HepG2 (cell line): ENCODE results near the gene HDAC4. TPM values are rescaled to one million over a fixed set of nuclear protein-coding genes. Genes with fewer than 3 reads are reported as not detected.

Experiments used
- ATAC-seq: fragments of 200-7000 bp; cut with Tn5 transposase; 3 replicates; pipeline ENCODE4 v1.9.1; 2020; ENCODE audit warnings: mild to moderate bottlenecking, moderate library complexity
- BruUV-seq: library from RNA; stranded (reverse); fragments of 400-500 nt; replicated peaks from 2 replicates; lab custom pipeline; 2021; lab: Mats Ljungman, UMichigan
- CTCF ChIA-PET: fragments of 300-600 bp; formaldehyde crosslinking; extraction: SDS; loops from one replicate; lab custom pipeline; 2021; ENCODE audit warnings: low total read pairs, inconsistent platforms, low intra/inter-chr PET ratio; lab: Yijun Ruan, JAX
- POLR2A ChIA-PET: fragments of 350-600 bp; sonication (Branson Sonifier 250); formaldehyde crosslinking; loops from one replicate; lab custom pipeline; 2020; ENCODE audit warnings: antibody characterized with exemption, inconsistent platforms; lab: Yijun Ruan, JAX
- DNase-seq: peaks from one replicate; pipeline ENCODE4 v3.0.0-alpha.2; 2015; ENCODE audit warnings: low spot score
- FAIRE-seq: peaks from 3 replicates; lab custom pipeline; 2011; peaks lifted over from hg19 to GRCh38; lab: Jason Lieb, UNC
- H2AFZ ChIP-seq: one replicate; pipeline ENCODE4 v1.6.1; 2011; ENCODE audit warnings: low read length, inconsistent platforms
- H3K27ac ChIP-seq: fragments of 300-600 bp; 3 replicates; pipeline ENCODE4 v1.8.0; 2011; ENCODE audit warnings: mixed run types, mild to moderate bottlenecking, mixed read lengths, low read length, inconsistent platforms; ENCODE audit not compliant: insufficient read depth; ENCODE audit errors: extremely low read length
- H3K27me3 ChIP-seq, 2 experiments: fragments of 200-600 bp in 1 of 2; 2 replicates in 1 of 2; 3 replicates in 1 of 2; pipeline versions ENCODE4 v1.6.0 to v1.8.0; 2011; ENCODE audit warnings: low read length in 2 of 2, mild to moderate bottlenecking in 2 of 2, moderate library complexity in 2 of 2, inconsistent platforms in 1 of 2; ENCODE audit not compliant: insufficient read depth in 2 of 2, control insufficient read depth in 1 of 2
- H3K36me3 ChIP-seq, 2 experiments: fragments of 200-600 bp in 1 of 2; replicated peaks in 1 of 2; 2 replicates in 1 of 2; 3 replicates in 1 of 2; pipeline versions ENCODE4 v1.5.1 to v1.8.0; 2011; ENCODE audit warnings: low read length in 2 of 2, inconsistent platforms in 1 of 2; ENCODE audit not compliant: insufficient read depth in 2 of 2, control insufficient read depth in 1 of 2
- H3K4me1 ChIP-seq: 2 replicates; pipeline ENCODE4 v1.5.1; 2012; ENCODE audit warnings: low read length, inconsistent platforms; ENCODE audit not compliant: insufficient read depth
- H3K4me2 ChIP-seq: 2 replicates; pipeline ENCODE4 v1.6.0; 2011; ENCODE audit warnings: low read depth, low read length, inconsistent platforms
- H3K4me3 ChIP-seq, 3 experiments: fragments of 200-600 bp in 1 of 3; sonication (generic), shearing (Covaris generic) in 1 of 3; replicated peaks in 1 of 3; 2 replicates each; pipeline ENCODE4 v1.5.1; 2011 to 2016; ENCODE audit warnings: low read length in 3 of 3, inconsistent platforms in 2 of 3, low read depth in 2 of 3, mild to moderate bottlenecking in 2 of 3, control low read depth in 1 of 3, mixed read lengths in 1 of 3; ENCODE audit not compliant: insufficient read depth in 1 of 3
- H3K79me2 ChIP-seq: one replicate; pipeline ENCODE4 v1.6.1; 2011; ENCODE audit warnings: low read length, inconsistent platforms; ENCODE audit not compliant: insufficient read depth
- H3K9ac ChIP-seq: 2 replicates; pipeline ENCODE4 v1.6.0; 2011; ENCODE audit warnings: mild to moderate bottlenecking, low read depth, low read length, inconsistent platforms; ENCODE audit not compliant: insufficient read depth
- H3K9me3 ChIP-seq: 2 replicates; pipeline ENCODE4 v1.5.1; 2012; ENCODE audit warnings: mild to moderate bottlenecking, low read length
- H4K20me1 ChIP-seq: 2 replicates; pipeline ENCODE4 v1.6.0; 2011; ENCODE audit warnings: inconsistent platforms, mild to moderate bottlenecking, low read length, moderate library complexity; ENCODE audit not compliant: insufficient read depth
- ATM ChIP-seq: fragments of 450-650 bp; IDR thresholded peaks from 2 replicates; pipeline ENCODE4 v1.7.1; 2017; ENCODE audit warnings: mild to moderate bottlenecking, borderline replicate concordance
- CAMTA2 ChIP-seq: sonication (generic); formaldehyde crosslinking; IDR thresholded peaks from 2 replicates; pipeline ENCODE4 v1.4.0; 2020; ENCODE audit warnings: mild to moderate bottlenecking, missing genetic modification reagents, borderline replicate concordance
- CEBPB ChIP-seq: IDR thresholded peaks from 2 replicates; pipeline ENCODE4 v1.6.1; 2011; ENCODE audit warnings: low read depth, low read length, improper control_type of control experiment, borderline replicate concordance
- MYNN ChIP-seq: sonication (generic); formaldehyde crosslinking; IDR thresholded peaks from 2 replicates; pipeline ENCODE4 v1.4.0; 2020; ENCODE audit warnings: mild to moderate bottlenecking, low read depth, missing genetic modification reagents
- NR2F2 ChIP-seq: IDR thresholded peaks from 2 replicates; pipeline ENCODE4 v1.6.1; 2012; ENCODE audit warnings: low read depth, inconsistent platforms, borderline replicate concordance
- PAF1 ChIP-seq: IDR thresholded peaks from 2 replicates; pipeline ENCODE4 v1.6.1; 2016; ENCODE audit warnings: missing genetic modification reagents, missing compliant biosample characterization
- PLSCR1 ChIP-seq: sonication (generic); formaldehyde crosslinking; IDR thresholded peaks from 2 replicates; pipeline ENCODE4 v1.5.0; 2020; ENCODE audit warnings: missing genetic modification reagents, mild to moderate bottlenecking, borderline replicate concordance
- ZBTB42 ChIP-seq: sonication (generic); formaldehyde crosslinking; IDR thresholded peaks from 2 replicates; pipeline ENCODE4 v1.5.0; 2020; ENCODE audit warnings: mild to moderate bottlenecking, missing genetic modification reagents
- ZSCAN5A ChIP-seq: sonication (generic); formaldehyde crosslinking; IDR thresholded peaks from 2 replicates; pipeline ENCODE4 v1.8.0; 2022; ENCODE audit warnings: mild to moderate bottlenecking, missing genetic modification reagents, borderline replicate concordance
- ZSCAN9 ChIP-seq: IDR thresholded peaks from 2 replicates; pipeline ENCODE4 v1.6.1; 2016; ENCODE audit warnings: borderline replicate concordance
- WGBS: methylation state at CpG from one replicate; pipeline ENCODE4 v1.1.6; 2017; ENCODE audit warnings: low lambda C conversion rate; 5-methylcytosine and 5-hydroxymethylcytosine counted together
- in situ Hi-C: cut with HindIII; loops from 2 replicates; pipeline ENCODE4 v1.10.0; 2017; ENCODE audit warnings: low pct_unique_long_range_greater_than_20kb; ENCODE audit not compliant: extremely low pct_ligation_motif_present
- intact Hi-C: fragments of 100-400 bp; cut with micrococcal nuclease; formaldehyde crosslinking; loops from one replicate; pipeline ENCODE4 v1.10.0; 2022; ENCODE audit not compliant: unreplicated experiment
- polyA plus RNA-seq, 8 experiments: library from polyadenylated mRNA; depleted of rRNA in 3 of 8; stranded (reverse) in 7 of 8; unstranded in 1 of 8; fragments of >200 nt; fragmentation: Illumina TruSeq in 4 of 8; extraction: Trizol in 4 of 8; gene quantifications; 2 replicates each; pipeline versions ENCODE4 v1.2.1 to v1.2.3, GENCODE V29; 2011 to 2016; ENCODE audit warnings: low read depth in 4 of 8, missing spikeins in 1 of 8, mixed read lengths in 1 of 8; ENCODE audit not compliant: insufficient read depth in 1 of 8
- total RNA-seq, 5 experiments: library from RNA; depleted of rRNA; stranded (reverse); fragments of >200 nt; fragmentation: Illumina TruSeq; extraction: Trizol; gene quantifications; 2 replicates each; pipeline ENCODE4 v1.2.3, GENCODE V29; 2016; ENCODE audit warnings: low read depth in 1 of 5

Gene HDAC4
- total and polyA plus RNA-seq, 2 of the 13 experiments (the other 11 are each of a cell fraction or from before 2014, with no cell fraction given), result 10.1 to 11.5 TPM

- TF ChIP-seq ATM (no peak), MYNN (CRISPR knock-in tag) (no peak), ZBTB42 (CRISPR knock-in tag) (no peak), CAMTA2 (no peak), NR2F2 (no peak), CEBPB (peak; percentile 45; the same call in 1 of the 2 replicates)
- Histone ChIP-seq H3K27ac (no peak overlapping the region), H3K36me3 (peaks cover 16 to 32% of the 10 kb centered on the region in 2 experiments), H4K20me1 (no peaks in the 10 kb centered on the region), H2AFZ (no peak overlapping the region), H3K4me1 (no peaks in the 10 kb centered on the region), H3K4me3 (no peak overlapping the region), H3K27me3 (no peaks in the 10 kb centered on the region), H3K9me3 (no peaks in the 10 kb centered on the region), H3K79me2 (no peaks in the 10 kb centered on the region), H3K9ac (no peak overlapping the region), H3K4me2 (no peak overlapping the region)
- no peak for ATAC-seq
- ChIA-PET POLR2A (no interaction called here), CTCF (no interaction called here)
- DNase-seq, result no peak
- FAIRE-seq, result no peak
- 94% methylated on average over 16 of the region's 16 CpGs for WGBS
- intact Hi-C loops (no loop called here), in situ Hi-C loops (no loop called here)
- no TSS peak for BruUV-seq
Observed at GRCh38 chr2:239164335-239164871, 236.4 kb downstream of the HDAC4 start.

DNA sequence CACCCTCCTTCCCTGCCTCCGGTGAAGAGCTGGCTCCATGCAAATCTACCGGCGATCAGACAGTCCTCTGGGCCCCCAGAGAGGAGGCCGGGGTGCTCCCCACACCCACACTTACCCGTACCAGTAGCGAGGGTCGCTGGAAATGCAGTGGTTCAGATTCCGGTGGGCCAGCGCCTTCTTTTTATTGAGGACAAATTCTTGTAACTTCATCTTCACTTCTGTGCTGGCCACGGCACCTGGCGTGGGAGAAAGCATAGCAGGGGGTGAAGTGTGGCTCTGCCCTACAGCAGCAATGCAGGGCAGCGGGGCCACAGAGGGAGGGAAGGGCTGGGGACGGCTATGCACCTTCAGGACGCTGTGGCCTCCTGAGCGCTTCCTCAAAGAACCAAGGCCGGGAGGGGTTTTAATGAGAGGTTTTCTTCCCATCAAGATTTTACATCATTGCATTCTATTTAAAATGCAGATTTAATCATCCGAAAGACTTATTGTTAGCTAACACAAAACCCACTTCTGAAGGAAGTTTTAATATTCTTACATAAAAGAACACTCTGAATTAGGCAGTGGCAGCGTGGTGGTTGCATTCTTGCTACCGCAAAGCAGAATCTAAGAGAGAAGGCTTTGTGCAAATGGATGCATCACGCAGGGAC, 237.0 kb downstream of the HDAC4 start:
- Histone ChIP-seq H3K36me3 (peaks cover 16 to 29% of the 10 kb centered on the region in 2 experiments), H3K4me3 (no peak overlapping the region), H3K4me1 (no peaks in the 10 kb centered on the region), H3K4me2 (no peak overlapping the region), H3K79me2 (no peaks in the 10 kb centered on the region), H4K20me1 (no peaks in the 10 kb centered on the region), H3K27me3 (no peaks in the 10 kb centered on the region), H2AFZ (no peak overlapping the region), H3K27ac (no peak overlapping the region), H3K9me3 (no peaks in the 10 kb centered on the region), H3K9ac (no peak overlapping the region)
- intact Hi-C loops (no loop called here), in situ Hi-C loops (no loop called here)
- CTCF ChIA-PET, result no interaction called here
- POLR2A ChIA-PET, result no interaction called here
- 92% methylated on average over 20 of the region's 20 CpGs for WGBS
- FAIRE-seq (no peak), ATAC-seq (no peak), DNase-seq (no peak)
- no TSS peak for BruUV-seq
- TF ChIP-seq PLSCR1 (CRISPR knock-in tag) (no peak), ZSCAN5A (CRISPR knock-in tag) (no peak), ZSCAN9 (CRISPR knock-in tag) (no peak), PAF1 (CRISPR knock-in tag) (no peak)
